GM18951 (cell line): Measurements from ENCODE around the gene ADAMTS7.
"Not testable (repeated sequence)": the region's sequence is repeated elsewhere in the genome, so short reads cannot be mapped to it uniquely, and the experiment has no call there.

ENCODE experiments used
- POLR2A ChIP-seq: IDR thresholded peaks from 4 replicates; pipeline ENCODE4 v1.6.1; 2011; ENCODE audit warnings: mild to moderate bottlenecking; ENCODE audit not compliant: insufficient read length, insufficient read depth; ENCODE audit errors: extremely low read depth
- in situ Hi-C: fragments of 300-500 bp; cut with MboI; formaldehyde crosslinking; loops from one replicate; pipeline ENCODE4 v1.12.0; 2022; ENCODE audit warnings: low sequenced_read_pairs, mixed read lengths, inconsistent platforms; ENCODE audit not compliant: unreplicated experiment

ADAMTS7 gene

DNA sequence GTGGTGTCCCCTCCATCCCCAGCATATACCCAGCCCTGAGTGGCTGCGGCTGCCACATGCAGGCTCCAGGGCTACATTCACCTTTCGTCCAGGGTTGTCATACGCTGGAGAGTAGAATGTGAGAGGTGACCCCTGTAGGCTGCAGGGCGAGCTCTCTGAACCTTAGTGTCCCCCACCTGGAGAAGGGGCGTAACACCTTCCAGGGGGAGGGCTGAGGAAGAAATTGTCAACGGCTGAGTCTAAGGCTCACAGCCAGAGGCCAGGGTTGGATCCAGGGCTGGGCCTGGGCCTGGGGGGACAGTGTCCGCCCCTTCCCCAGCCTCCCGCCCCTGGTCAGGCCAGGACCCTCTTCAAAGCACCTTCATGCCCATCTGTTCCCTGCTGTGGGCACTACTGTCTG, 53.2 kb downstream of the ADAMTS7 start:
- in situ Hi-C loops: not testable (repeated sequence)

DNA sequence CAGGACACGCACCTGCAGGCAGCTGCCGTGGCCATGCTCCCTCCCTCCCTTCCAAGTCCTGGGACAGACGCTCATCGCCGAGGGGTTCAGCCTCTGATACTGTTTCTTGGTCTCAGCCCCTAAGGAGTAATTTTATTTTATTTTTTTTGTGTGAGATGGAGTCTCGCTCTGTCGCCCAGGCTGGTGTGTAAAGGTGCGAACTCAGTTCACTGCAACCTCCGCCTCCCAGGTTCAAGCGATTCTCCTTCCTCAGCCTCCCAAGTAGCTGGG, 53.7 kb downstream of the ADAMTS7 start:
- TF ChIP-seq POLR2A: no peak
- in situ Hi-C loops: no loop called here

DNA sequence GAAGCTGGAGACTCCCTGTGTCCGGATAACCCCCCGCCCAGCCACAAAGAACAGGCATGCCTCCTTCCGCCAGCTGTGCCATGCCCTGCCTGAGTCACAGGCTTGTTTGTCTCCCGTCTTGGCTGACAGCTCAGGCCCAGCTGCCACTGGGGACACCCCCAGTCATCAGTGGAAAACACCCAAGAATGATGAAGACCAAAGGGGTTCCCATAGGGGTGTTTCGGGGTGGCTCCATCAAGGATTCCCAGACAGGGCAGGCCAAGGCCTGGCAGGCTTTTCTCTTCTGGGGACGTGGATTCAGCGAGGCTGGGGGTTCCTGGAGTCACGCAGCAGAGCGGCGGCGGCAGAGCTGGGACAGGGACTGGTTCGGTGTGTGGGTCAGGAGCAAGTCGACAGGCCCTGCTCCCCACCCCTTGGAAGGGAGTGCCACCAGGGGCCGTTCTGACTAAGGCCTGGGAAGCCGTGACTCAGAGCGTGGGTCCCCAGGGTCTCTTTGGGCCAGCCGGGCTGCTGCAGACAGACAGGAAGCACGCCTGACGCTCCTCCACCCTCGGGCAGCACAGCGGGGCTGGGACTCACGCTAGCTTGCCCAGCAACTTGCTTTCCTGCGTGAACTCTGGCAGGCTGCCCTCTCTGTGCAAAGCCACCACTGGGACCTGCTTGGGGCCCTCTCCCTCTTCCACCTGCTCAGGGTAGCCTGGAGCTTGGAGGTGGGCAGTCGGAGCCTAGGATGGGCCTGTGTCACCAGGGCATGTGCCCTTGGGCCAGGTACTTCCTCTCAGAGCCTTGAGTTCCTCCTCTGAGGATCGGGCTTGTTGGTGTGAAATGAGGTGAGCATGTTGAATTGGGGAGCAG, 54.3 kb downstream of the ADAMTS7 start:
- in situ Hi-C loops: not testable (repeated sequence)

DNA sequence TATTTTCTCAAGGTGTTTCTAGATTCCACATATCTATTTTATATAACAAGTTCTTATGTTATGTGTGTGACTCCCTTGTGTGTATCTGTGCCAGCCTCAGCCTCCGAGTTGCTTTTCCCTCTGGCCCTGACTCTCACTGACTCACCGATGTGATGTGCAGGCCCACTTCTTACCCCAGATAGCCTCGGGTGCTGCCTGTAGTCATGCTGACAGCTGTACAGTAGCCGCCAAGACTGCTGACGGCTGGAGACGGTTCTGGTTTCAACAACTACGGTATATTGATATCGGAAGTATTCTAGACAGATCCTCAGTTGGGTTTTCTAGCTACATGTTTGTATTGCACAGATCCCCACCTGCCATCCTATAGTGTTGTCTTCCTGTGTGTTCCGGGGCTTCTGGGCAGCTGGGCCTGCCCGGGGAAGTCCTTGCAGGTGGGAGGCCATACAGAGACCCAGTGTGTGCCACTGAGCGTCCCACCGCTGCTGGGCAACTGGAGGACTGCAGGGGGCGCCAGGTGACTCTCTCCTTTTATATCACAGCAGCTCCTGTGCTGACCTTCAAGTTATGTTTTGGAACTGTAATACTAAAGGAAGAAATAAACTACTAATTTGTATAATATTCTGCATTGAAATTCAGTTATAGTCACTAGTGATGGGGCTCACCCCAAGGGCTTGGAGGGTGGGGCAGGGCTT, 55.2 kb downstream of the ADAMTS7 start:
- in situ Hi-C loops: not testable (repeated sequence)

DNA sequence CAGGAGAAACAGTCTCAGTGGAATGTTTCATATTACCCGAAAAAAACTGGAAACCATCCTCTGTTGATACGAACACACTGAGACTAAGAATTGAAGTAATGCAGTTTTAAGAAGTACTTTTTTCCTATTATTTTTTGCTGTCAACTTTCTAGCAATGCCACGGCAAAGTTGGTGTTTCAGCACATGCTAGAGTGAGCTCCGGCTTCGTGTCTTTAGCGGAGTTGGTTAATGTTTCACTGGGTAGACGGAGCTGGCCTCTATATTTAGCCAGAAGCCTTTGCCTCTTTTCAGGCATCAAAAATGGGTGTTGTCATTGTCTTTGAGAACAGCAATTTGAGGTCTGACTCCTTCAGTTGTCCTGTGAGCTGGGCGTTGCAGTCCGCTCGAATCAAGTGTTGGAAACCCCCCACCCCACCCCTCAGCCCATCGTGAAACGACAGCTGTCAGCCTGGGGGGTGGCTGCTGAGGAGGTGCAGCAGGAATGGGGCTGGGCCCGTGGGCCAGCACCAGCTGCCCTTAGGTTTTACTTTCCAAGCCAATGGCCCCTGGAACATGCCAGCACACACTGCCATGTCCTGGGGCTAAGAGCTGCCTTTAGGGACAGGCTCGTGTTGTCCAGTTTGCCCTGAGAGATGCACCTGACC, 56.5 kb downstream of the ADAMTS7 start:
- in situ Hi-C loops: not testable (repeated sequence)

DNA sequence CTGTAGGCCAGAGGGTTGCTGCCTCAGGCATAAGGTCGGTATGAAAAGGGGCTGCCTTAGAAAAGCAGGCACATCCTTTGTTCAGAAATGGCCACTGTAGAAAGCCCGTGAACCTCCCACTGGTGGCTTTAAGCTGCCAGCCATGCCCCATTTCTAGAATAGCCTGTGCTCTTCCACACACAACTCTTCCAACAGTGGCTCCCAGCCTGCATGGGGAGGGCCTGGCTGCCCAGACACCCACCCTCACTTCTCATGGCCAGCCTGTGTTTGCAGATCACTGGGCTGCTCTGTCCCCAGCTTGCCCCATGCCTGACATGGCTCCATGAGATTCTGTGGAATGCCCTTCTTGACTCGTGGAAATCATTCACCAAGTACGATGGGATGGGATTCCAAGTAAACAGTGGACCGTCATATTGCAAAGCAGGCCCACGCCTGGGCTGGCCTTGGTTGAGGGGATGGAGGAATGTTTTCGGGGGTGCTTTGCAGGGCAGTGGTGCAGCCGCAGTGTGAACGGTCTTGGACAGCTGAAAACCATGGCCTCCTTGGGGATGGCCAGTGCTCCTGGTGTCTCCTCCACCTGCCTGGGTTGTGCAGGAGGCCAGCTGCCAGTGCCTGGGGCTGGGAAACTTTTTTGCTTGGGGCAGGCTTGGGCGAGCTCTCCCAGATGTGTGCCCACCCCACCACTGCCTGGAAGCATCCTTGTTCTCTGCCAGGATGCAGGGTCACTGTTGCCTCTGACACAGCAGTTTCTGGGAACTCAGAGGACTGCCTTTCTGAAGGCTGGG, 57.3 kb downstream of the ADAMTS7 start:
- in situ Hi-C loops: not testable (repeated sequence)

DNA sequence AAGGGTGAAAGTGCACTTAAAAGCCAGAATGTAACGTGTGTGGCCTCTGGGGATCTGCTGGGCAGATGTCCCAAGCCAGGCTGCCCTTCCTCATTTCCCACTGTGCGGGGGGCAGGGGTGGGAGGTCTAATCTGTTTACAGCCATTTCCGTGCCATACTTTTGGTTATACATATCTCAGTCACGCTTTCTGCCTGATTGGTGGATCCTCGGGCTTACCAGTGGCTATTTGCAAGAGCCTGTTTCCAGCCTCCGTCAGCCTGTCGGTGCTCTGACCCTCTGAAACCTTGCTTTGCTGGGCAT, 58.0 kb downstream of the ADAMTS7 start:
- in situ Hi-C loops: not testable (repeated sequence)

DNA sequence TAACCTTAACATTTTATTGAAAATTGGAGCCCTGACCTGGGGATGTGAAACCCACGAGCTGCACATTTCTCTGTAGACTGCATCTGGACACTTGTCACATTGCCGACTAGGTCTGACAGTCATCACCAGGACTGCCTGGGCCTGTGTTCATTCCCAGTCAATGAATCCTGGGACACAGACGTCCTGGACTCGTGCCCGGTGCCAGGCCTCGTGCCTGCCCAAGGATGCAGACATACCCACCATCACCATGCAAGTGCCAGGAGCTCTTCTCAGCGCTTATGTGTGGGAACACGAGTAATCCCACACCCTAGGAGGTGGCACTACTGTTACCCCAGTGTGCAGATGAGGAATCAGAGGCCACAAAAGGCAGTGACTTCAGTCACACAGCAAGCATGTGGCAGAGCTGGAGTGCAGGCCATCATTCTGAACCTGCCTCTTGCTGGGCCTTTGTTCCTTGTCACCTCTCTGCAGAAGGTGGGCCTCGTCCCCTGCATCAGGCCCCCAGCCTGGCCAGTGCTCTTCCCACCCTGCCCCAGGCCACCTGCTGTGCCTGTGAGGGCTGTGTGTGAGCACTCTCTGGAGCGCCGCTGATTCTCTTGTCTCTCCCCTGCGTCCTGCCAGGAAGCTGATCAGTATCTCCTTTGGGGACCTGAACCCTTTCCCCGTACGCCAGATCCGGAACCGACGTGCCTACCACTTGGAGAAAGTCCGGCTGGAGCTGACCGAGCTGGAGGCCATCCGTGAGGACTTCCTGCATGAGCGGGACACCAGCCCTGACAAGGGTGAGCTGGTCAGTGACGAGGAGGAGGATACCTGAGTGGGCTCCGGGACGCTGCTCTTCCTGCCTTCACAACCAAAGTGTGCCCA, 58.5 kb downstream of the ADAMTS7 start:
- TF ChIP-seq POLR2A: no peak
- in situ Hi-C loops: no loop called here

DNA sequence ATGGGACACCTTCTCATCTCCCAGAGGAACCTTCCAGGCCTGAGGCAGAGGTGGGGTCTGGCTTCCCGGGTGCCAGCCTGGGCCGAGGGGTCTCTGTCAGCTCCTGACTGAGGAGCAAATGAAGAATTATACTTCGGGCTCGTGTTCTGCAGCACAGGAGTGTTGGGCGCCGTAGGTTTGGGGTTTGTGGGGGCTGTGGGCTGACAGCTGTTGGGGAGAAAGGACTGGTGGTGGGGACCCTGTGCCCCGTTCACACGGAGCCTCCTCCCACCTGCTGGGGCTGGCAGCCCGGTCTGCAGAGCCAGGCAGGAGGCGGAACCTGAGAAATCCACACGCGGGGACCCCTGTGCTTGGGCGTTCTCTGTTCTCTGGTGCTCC, 59.7 kb downstream of the ADAMTS7 start:
- TF ChIP-seq POLR2A: no peak
- in situ Hi-C loops: no loop called here

DNA sequence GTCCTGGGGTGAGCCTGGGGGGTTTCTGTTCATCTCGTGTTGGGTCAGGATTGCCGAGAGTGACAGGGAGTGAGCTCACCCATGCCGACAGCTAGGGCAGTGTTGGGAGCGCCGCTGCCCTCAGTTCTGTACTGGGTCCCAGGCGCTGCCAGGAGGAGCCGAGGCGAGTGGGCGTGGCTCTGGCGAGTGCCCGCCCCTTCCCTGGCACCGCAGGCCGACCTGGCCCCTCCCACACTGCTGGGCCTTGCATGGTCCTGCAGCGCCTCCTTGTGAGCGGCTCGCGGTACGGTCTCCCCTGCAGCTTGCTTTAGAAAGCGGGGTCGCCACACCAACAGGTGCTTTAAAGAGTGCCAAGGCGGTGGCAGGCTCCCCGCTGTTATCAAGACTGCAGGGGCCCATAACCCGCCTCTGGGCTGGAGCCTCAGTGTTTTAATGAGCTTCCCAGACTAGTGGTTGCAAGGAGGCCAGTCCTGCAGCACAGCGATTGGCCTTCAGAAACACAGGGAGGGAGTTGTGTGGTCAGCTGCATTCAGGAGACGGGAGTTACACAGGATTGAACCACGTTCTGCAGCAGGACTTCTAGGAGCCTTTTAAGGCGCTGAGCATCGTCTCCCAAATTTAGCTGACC, 60.2 kb downstream of the ADAMTS7 start:
- in situ Hi-C loops: not testable (repeated sequence)

DNA sequence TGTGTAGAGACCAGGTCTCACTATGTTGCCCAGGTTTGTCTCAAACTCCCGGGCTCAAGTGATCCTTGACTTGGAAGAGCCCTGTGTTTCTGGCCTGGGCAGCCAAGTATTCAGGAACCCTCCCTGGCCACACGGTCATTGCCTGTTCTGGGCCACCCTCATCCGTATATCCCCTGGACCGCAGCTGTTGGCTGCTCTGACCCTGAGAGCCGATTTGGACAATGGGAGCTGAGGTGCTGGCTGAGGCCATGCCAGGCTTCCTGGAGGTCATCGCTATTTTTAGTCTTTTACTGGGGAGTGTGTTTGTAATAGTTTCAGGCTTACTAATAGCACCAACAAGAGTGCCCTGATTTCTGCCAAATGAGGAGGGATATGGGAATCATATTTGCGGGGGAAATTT, 60.7 kb downstream of the ADAMTS7 start:
- in situ Hi-C loops: no loop called here
- no peak for TF ChIP-seq POLR2A

DNA sequence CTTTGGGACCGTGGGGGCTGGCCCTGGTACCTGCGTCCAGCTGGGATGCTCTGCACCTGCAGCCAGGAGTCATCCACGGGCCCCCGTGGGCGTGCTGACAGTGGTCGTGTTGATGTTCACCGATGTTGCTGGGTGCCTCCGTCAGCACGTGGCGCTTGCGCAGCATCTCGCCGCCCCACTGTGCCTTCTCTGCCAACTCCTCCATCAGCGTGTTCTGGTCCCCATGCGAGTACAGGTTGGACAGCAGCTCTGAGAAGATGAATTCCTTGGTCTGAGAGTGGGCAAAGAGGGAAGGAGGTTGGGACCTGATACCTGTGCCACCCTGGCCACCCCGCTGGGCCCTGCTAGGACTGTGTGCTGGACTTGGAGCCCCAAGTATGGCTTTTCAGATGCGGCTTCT, 61.4 kb downstream of the ADAMTS7 start:
- in situ Hi-C loops: no loop called here
- TF ChIP-seq POLR2A: no peak

DNA sequence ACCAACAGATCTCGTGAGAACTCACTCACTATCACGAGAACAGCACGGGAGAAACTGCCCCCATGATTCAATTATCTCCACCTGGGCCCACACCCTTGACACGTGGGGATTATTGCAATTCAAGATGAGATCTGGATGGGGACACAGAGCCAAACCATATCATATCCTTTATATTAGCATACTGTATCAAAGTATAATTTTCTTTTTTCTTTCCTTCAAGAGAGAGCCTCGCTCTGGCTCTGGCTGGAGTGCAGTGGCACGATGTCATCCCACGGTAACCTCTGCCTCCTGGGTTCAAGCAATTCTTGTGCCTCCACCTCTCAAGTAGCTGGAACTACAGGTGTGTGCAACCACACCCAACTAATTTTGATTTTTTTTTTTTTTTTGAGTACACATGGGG, 63.4 kb downstream of the ADAMTS7 start:
- in situ Hi-C loops: not testable (repeated sequence)

DNA sequence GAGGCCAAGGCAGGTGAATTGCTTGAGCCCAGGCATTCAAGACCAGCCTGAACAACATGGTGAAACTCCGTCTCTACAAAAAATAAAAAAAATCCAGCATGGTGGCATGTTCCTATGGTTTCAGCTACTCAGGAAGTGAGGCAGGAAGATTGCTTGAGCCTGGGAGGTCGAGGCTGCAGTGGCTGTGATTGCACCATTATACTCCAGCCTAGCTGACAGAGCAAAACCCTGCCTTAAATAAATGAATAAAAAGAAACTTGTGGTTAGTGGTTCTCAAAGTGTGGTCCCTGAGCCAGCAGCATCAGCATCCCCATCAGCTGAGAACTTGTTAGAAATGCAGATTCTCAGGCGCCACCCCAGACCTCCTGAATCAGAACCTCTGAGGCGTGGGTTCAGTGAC, 69.6 kb downstream of the ADAMTS7 start:
- in situ Hi-C loops: not testable (repeated sequence)
